Type B pancreatic cell (in vitro differentiated cells): ENCODE data around the gene ARID5A. TPM values are rescaled to one million over a fixed set of nuclear protein-coding genes. Genes with fewer than 3 reads are reported as not detected.
A peak's percentile ranks its signal among the peaks of the same experiment; 100 is the strongest.

Experiments used
- DNase-seq: peaks from one replicate; pipeline ENCODE4 v3.0.0; 2021; ENCODE audit warnings: mixed read lengths; ENCODE audit not compliant: unreplicated experiment; ENCODE audit errors: extremely low spot score
- H3K27ac Mint-ChIP-seq: 2 replicates; pipeline ENCODE4 v1.8.0; 2021; ENCODE audit warnings: mild to moderate bottlenecking, mixed read lengths
- H3K27me3 Mint-ChIP-seq: 2 replicates; pipeline ENCODE4 v1.8.0; 2021; ENCODE audit warnings: mixed read lengths
- H3K36me3 Mint-ChIP-seq: 2 replicates; pipeline ENCODE4 v1.8.0; 2021; ENCODE audit warnings: mixed read lengths
- H3K4me1 Mint-ChIP-seq: one replicate; pipeline ENCODE4 v1.8.0; 2021; ENCODE audit warnings: mixed read lengths; ENCODE audit not compliant: unreplicated experiment
- H3K4me3 Mint-ChIP-seq: 2 replicates; pipeline ENCODE4 v1.8.0; 2021; ENCODE audit warnings: mild to moderate bottlenecking, mixed read lengths
- H3K9me3 Mint-ChIP-seq: 2 replicates; pipeline ENCODE4 v1.8.0; 2021; ENCODE audit warnings: mixed read lengths
- CTCF ChIP-seq: fragments of 200-600 bp; sonication (generic); conservative IDR thresholded peaks from 2 replicates; pipeline ENCODE4 v1.5.0; 2021; ENCODE audit warnings: antibody characterized with exemption, mild to moderate bottlenecking
- total RNA-seq: library from RNA; stranded (reverse); gene quantifications from 2 replicates; pipeline ENCODE4 v1.2.1, GENCODE V29; 2021; ENCODE audit warnings: low replicate concordance

Gene ARID5A
- total RNA-seq, 1 donor from 2014 or later, result 11.9 TPM

- H3K9me3 Mint-ChIP-seq, result peaks cover 5% of the 10 kb centered on the region
- no peaks in the 10 kb centered on the region for H3K4me1 Mint-ChIP-seq
- peaks cover 16% of the 10 kb centered on the region for H3K27me3 Mint-ChIP-seq
- peak; percentile 34 for DNase-seq
- H3K36me3 Mint-ChIP-seq, result no peaks in the 10 kb centered on the region
- no peak for TF ChIP-seq CTCF
- H3K4me3 Mint-ChIP-seq, result no peak overlapping the region
- no peak overlapping the region for H3K27ac Mint-ChIP-seq
Measured at GRCh38 chr2:96514521-96514920, 22.0 kb upstream of the ARID5A start.

- TF ChIP-seq CTCF, result no peak
- H3K4me1 Mint-ChIP-seq, result no peaks in the 10 kb centered on the region
- H3K27ac Mint-ChIP-seq, result no peak overlapping the region
- H3K4me3 Mint-ChIP-seq, result no peak overlapping the region
- H3K27me3 Mint-ChIP-seq, result no peaks in the 10 kb centered on the region
- H3K9me3 Mint-ChIP-seq, result peaks cover 5% of the 10 kb centered on the region
- DNase-seq, result no peak
- H3K36me3 Mint-ChIP-seq, result no peaks in the 10 kb centered on the region
Measured at GRCh38 chr2:96517079-96517478, 19.5 kb upstream of the ARID5A start.

- Mint-ChIP-seq H3K4me1 (peaks cover 9% of the 10 kb centered on the region), H3K4me3 (no peak overlapping the region), H3K27me3 (peaks cover 15% of the 10 kb centered on the region), H3K27ac (no peak overlapping the region), H3K9me3 (peaks cover 5% of the 10 kb centered on the region), H3K36me3 (no peaks in the 10 kb centered on the region)
- no peak for TF ChIP-seq CTCF
- no peak for DNase-seq
Measured at GRCh38 chr2:96520231-96520630, 16.3 kb upstream of the ARID5A start.

GRCh38 chr2:96520697-96521096, 15.9 kb upstream of the ARID5A start:
- Mint-ChIP-seq H3K27ac (no peak overlapping the region), H3K27me3 (peaks cover 15% of the 10 kb centered on the region), H3K36me3 (no peaks in the 10 kb centered on the region), H3K4me1 (peaks cover 9% of the 10 kb centered on the region), H3K4me3 (no peak overlapping the region), H3K9me3 (peaks cover 5% of the 10 kb centered on the region)
- no peak for TF ChIP-seq CTCF
- no peak for DNase-seq

GRCh38 chr2:96521219-96521618, 15.3 kb upstream of the ARID5A start:
- no peak for TF ChIP-seq CTCF
- Mint-ChIP-seq H3K36me3 (no peaks in the 10 kb centered on the region), H3K4me1 (peaks cover 9% of the 10 kb centered on the region)

More at GRCh38 chr2:96521219-96521618, 15.3 kb upstream of the ARID5A start:
- no peak overlapping the region for H3K4me3 Mint-ChIP-seq
- no peak overlapping the region for H3K27ac Mint-ChIP-seq
- peaks cover 5% of the 10 kb centered on the region for H3K9me3 Mint-ChIP-seq
- H3K27me3 Mint-ChIP-seq, result peaks cover 18% of the 10 kb centered on the region
- no peak for DNase-seq
